ENCODE data around the gene PCYT1B.

DNA sequence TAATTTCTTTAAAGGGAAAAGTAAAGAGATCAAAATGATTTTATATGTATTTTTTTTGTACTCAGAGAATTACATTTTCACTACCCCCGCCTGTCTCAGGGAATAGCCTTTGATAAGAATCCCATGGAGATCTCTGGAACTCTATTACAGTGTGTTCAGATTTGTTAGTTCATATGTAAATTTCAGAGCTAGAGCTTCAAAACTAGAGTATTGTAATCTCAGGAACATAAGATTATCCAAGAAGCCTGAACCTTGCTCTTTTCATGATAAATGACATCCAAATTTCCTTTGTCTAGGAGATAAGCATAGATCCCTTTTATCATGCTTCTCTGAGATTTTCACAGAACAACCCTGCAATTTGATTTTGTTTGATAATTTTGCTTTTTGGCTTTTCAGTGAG, 99.2 kb downstream of the PCYT1B start:
- TF ChIP-seq, protein P1, sequence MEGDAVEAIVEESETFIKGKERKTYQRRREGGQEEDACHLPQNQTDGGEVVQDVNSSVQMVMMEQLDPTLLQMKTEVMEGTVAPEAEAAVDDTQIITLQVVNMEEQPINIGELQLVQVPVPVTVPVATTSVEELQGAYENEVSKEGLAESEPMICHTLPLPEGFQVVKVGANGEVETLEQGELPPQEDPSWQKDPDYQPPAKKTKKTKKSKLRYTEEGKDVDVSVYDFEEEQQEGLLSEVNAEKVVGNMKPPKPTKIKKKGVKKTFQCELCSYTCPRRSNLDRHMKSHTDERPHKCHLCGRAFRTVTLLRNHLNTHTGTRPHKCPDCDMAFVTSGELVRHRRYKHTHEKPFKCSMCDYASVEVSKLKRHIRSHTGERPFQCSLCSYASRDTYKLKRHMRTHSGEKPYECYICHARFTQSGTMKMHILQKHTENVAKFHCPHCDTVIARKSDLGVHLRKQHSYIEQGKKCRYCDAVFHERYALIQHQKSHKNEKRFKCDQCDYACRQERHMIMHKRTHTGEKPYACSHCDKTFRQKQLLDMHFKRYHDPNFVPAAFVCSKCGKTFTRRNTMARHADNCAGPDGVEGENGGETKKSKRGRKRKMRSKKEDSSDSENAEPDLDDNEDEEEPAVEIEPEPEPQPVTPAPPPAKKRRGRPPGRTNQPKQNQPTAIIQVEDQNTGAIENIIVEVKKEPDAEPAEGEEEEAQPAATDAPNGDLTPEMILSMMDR (IDR thresholded peaks at IDR 0.05 in 4 of 5, conservative IDR thresholded peaks at IDR 0.05 in 1 of 5) = no peak
- no peak for TF ChIP-seq POLR2A (IDR thresholded peaks at IDR 0.05)

All from gastrocnemius medialis (tissue), 4 donors.